GM13977 (cell line): ENCODE data around the gene MXD1.

Source experiments
- DNase-seq: peaks from one replicate; pipeline ENCODE4 v3.0.0; 2012; ENCODE audit warnings: low spot score
- CTCF ChIP-seq: IDR thresholded peaks from 2 replicates; pipeline ENCODE4 v1.5.1; 2012; ENCODE audit warnings: mild to moderate bottlenecking, control low read depth; ENCODE audit not compliant: insufficient read depth; ENCODE audit errors: extremely low read depth, missing control alignments
- in situ Hi-C: fragments of 300-500 bp; cut with MboI; formaldehyde crosslinking; loops from one replicate; pipeline ENCODE4 v1.12.0; 2022; ENCODE audit warnings: low sequenced_read_pairs, low pct_unique_long_range_greater_than_20kb, mixed read lengths, inconsistent platforms; ENCODE audit not compliant: unreplicated experiment

The MXD1 gene

DNA sequence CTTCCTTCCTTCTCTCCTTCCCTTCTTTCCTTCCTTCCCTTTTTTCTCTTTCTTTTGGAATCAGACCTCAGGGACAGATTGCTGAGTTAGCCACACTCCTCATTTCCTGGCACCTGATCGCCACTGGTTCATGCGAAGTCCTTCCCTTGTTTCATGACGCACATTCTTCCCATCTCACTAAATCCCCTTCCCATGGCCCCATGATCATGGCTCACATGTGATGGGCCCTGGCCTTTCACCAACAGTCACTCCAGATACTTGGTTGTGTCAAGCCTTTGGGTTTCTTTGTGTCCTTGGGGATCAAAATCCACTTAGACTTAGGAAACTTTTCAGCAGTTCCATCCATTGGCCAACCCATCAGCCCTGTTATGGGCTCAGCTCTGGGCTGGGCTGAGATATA is 70.3 kb downstream of the MXD1 start:
- in situ Hi-C loops: no loop called here
- no peak for TF ChIP-seq CTCF
- no peak for DNase-seq

DNA sequence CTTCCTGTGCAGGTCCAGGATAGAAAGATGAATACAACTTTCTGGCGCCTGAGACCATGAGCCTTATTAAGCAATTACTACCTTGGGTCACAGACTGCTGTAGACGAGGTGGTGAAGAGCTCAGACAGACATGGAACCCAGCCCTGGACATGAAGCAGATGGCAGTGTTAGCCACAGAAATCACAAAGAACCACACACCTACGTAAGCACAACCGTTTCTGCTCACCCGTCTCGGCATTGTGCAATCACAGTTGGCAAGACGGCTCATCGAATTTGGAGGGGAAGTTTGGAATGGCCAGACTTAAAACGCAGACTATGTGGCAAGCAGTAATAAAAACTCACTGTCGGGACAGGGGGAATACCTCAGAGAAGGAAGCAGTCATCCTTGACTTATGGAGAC is 70.8 kb downstream of the MXD1 start:
- in situ Hi-C loops: no loop called here
- DNase-seq: no peak
- no peak for TF ChIP-seq CTCF

GRCh38 chr2:69986691-69987090 is 71.8 kb downstream of the MXD1 start:
- TF ChIP-seq CTCF: no peak
- in situ Hi-C loops: no loop called here
- no peak for DNase-seq

- in situ Hi-C loops: no loop called here
- TF ChIP-seq CTCF: no peak
- no peak for DNase-seq
These were observed 73.3 kb downstream of the MXD1 start for GRCh38 chr2:69988086-69988635.

DNA sequence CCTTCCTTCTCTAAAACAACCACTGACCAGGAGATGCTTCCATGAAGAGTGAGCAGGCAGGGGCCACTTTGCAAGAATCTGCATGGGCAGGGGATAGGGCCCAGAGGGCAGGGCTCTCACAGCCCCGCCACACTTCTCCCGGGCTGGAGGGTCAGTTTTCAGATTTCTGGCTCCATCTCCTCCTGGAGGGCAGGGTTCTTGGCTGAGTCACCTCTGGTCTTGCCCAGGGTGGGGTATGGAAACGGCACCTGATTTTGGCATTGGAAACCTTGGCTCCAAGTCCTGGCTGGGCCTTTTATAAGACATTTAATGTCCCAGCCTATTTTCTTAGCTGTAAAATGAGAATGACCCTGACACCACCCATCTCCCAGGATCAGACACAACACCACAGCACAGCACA is 74.1 kb downstream of the MXD1 start:
- in situ Hi-C loops: no loop called here
- no peak for TF ChIP-seq CTCF

DNA sequence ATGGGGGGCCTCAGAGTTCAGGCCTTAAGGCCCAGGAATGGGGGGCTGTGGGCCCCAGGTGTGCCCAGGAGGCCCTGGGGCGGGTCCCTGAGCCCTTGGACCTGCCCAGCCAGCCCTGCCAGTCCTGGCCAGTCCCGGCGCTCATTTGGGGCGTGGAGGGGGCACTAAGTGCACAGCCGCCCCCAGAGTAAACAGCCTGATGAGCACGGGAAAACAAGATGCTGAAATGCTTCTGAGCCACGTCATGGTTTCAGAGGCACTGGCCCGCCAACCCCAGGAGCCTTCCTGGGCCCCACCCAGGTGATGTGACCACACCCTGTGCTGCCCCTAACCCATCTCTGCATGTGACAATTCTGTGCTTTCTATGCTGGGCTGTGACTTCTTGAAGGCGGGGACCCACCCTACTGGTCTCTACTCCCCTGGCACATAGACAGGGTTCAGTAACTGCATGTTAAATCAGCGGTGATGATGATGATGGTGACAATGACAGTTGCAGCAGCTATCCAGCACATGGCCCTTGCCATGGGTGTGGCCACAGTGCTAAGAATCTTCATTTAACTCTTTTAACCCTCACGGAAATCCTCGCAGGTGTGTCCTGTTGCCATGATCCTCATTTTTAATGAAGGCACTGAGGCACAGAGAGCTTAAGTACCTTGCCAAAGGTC is 74.7 kb downstream of the MXD1 start:
- in situ Hi-C loops: no loop called here
- TF ChIP-seq CTCF: no peak
- DNase-seq: no peak

More for the DNA sequence above, 74.1 kb downstream of the MXD1 start:
- DNase-seq: no peak
